Activated B cell treated with CpG ODN at 0.5 μM for 24 hours (primary cell): ENCODE measurements around the gene BCL10. TPM values are rescaled to one million over a fixed set of nuclear protein-coding genes. Genes with fewer than 3 reads are reported as not detected.

Source experiments
- ATAC-seq: fragments of 200-7000 bp; cut with Tn5 transposase; one replicate; pipeline ENCODE4 v1.10.0; 2021; ENCODE audit warnings: low read depth, mild to moderate bottlenecking, moderate library complexity
- CTCF ChIA-PET: fragments of 350-600 bp; sonication (Branson Sonifier 250); formaldehyde crosslinking; loops from one replicate; lab custom pipeline; 2021; ENCODE audit warnings: antibody characterized with exemption; lab: Charles Lee
- POLR2A ChIA-PET: fragments of 350-600 bp; sonication (Branson Sonifier 250); formaldehyde crosslinking; loops from one replicate; lab custom pipeline; 2021; ENCODE audit warnings: antibody characterized with exemption; lab: Charles Lee
- DNase-seq: peaks from one replicate; pipeline ENCODE4 v3.0.0; 2022
- H3K27ac Mint-ChIP-seq: one replicate; pipeline ENCODE4 v1.8.0; 2020; ENCODE audit warnings: mixed read lengths
- H3K27me3 Mint-ChIP-seq: one replicate; pipeline ENCODE4 v1.8.0; 2021; ENCODE audit warnings: mixed read lengths
- H3K36me3 Mint-ChIP-seq: one replicate; pipeline ENCODE4 v1.8.0; 2021; ENCODE audit warnings: low read depth, mixed read lengths
- H3K4me1 Mint-ChIP-seq: one replicate; pipeline ENCODE4 v1.8.0; 2021; ENCODE audit warnings: mixed read lengths
- H3K4me3 Mint-ChIP-seq: one replicate; pipeline ENCODE4 v1.8.0; 2020; ENCODE audit warnings: mild to moderate bottlenecking, mixed read lengths
- H3K9me3 Mint-ChIP-seq: one replicate; pipeline ENCODE4 v1.8.0; 2020; ENCODE audit warnings: mixed read lengths
- CTCF ChIP-seq: fragments of 200-600 bp; IDR thresholded peaks from one replicate; pipeline ENCODE4 v1.8.0; 2022; ENCODE audit warnings: antibody characterized with exemption, mild to moderate bottlenecking
- intact Hi-C: fragments of 100-400 bp; cut with micrococcal nuclease; formaldehyde crosslinking; loops from one replicate; pipeline ENCODE4 v1.15.1; 2024
- total RNA-seq: library from RNA; stranded (reverse); gene quantifications from 2 replicates; pipeline ENCODE4 v1.2.3, GENCODE V29; 2022

Gene BCL10
- total RNA-seq, 1 donor from 2014 or later = 52.5 TPM

DNA sequence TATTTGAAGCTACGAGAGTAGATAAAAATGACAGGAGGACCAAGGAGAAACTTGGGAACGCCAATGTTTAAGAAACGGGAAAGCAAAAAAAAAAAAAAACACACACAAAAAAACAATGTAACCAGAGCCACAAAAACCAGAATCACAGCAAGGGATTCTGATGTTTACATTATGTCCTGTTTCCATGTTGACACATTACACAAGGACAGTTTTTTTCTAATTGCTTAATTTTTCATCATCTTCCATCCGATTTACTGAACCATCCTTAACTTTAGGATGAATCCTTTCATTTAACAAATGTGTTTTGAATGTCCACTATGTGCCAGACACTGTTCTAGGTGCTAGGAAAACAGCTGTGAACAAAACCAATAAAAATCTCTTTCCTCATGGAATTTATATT, 1.4 kb upstream of the BCL10 start:
- H3K9me3 Mint-ChIP-seq = no peaks in the 10 kb centered on the region
- H3K27me3 Mint-ChIP-seq = no peaks in the 10 kb centered on the region
- ATAC-seq (no peak), DNase-seq (no peak)
- H3K36me3 Mint-ChIP-seq = peaks cover 34% of the 10 kb centered on the region
- H3K4me3 Mint-ChIP-seq = peak overlapping the region; percentile 8
- no peak overlapping the region for H3K27ac Mint-ChIP-seq
- intact Hi-C loops = loop anchor here (2.0 to 10.0 kb wide), 9 partner anchors 427 to 1424 kb away; partner anchors contain the start of genes CTBS, PRKACB, SH3GLB1 and SSX2IP
- ChIA-PET POLR2A (interaction anchor here (1.8 to 4.2 kb wide), 4 partner anchors 18 to 430 kb away, joined by 9 to 115 read pairs (median 29); partner anchors contain the start of genes C1orf52 and ZNHIT6), CTCF (interaction anchor here (6.0 kb wide), 1 partner anchor 18 kb away, joined by 48 read pairs; the partner anchor contains the start of gene C1orf52)
- H3K4me1 Mint-ChIP-seq = peaks cover 50% of the 10 kb centered on the region
- TF ChIP-seq CTCF = no peak

DNA sequence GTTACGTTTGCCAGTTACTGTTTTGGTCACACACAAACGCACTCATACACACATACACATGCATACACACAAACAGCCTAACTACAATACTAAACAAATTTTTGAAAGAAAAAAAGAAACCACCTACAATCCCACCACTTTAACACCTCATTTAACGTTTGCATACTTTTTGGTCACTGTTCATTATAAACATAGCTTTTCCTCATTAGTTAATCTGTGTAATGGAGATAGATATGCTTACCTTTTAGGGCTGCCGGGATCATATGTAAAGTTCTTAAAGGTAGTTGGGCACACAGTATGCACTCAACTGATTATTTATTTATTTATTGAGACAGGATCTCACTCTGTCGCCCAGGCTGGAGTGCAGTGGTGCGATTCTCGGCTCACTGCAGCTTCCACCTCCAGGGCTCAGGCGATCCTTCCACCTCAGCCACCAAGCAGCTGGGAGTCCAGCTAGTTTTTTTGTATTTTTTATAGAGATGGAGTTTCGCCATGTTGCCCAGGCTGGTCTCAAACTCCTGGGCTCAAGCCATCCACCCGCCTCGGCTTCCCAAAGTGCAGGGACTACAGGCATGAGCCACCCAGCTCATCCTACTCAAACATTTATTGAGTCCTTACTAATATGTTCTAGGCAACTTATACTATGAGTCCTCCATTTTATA, 677 bp upstream of the BCL10 start:
- Mint-ChIP-seq H3K27me3 (no peaks in the 10 kb centered on the region), H3K4me3 (peak overlapping the region; percentile 91), H3K27ac (peak overlapping the region; percentile 94), H3K36me3 (peaks cover 37% of the 10 kb centered on the region), H3K4me1 (peaks cover 54% of the 10 kb centered on the region), H3K9me3 (no peaks in the 10 kb centered on the region)
- POLR2A ChIA-PET = interaction anchor here (0.8 to 4.2 kb wide), 18 partner anchors 8 to 1427 kb away, joined by 3 to 115 read pairs (median 10); partner anchors contain the start of genes C1orf52, CTBS, GNG5 and MCOLN2
- ATAC-seq = no peak
- DNase-seq = no peak
- no peak for TF ChIP-seq CTCF
- intact Hi-C loops = loop anchor here (1.0 to 10.0 kb wide), 16 partner anchors 18 to 1425 kb away; partner anchors contain the start of genes C1orf52, CTBS, GNG5 and MCOLN2
- CTCF ChIA-PET = interaction anchor here (0.6 to 6.0 kb wide), 4 partner anchors 17 to 1232 kb away, joined by 4 to 48 read pairs (median 16); partner anchors contain the start of gene C1orf52

GRCh38 chr1:85275701-85276214, 674 bp downstream of the BCL10 start:
- peaks cover 45% of the 10 kb centered on the region for H3K36me3 Mint-ChIP-seq
- no peaks in the 10 kb centered on the region for H3K9me3 Mint-ChIP-seq
- no peaks in the 10 kb centered on the region for H3K27me3 Mint-ChIP-seq
- peak overlapping the region; percentile 91 for H3K4me3 Mint-ChIP-seq
- peak overlapping the region; percentile 94 for H3K27ac Mint-ChIP-seq
- CTCF ChIA-PET = interaction anchor here (1.1 to 6.0 kb wide), 6 partner anchors 16 to 331 kb away, joined by 3 to 48 read pairs (median 6); partner anchors contain the start of gene C1orf52
- TF ChIP-seq CTCF = no peak
- POLR2A ChIA-PET = interaction anchor here (0.6 to 4.2 kb wide), 21 partner anchors 8 to 1428 kb away, joined by 3 to 115 read pairs (median 8); partner anchors contain the start of genes C1orf52, CTBS, GNG5 and MCOLN2
- H3K4me1 Mint-ChIP-seq = peaks cover 66% of the 10 kb centered on the region
- intact Hi-C loops = loop anchor here (1.0 to 10.0 kb wide), 18 partner anchors 8 to 1427 kb away; partner anchors contain the start of genes C1orf52, CTBS, GNG5 and MCOLN2
- ATAC-seq (peak; percentile 13), DNase-seq (peak; percentile 36)

DNA sequence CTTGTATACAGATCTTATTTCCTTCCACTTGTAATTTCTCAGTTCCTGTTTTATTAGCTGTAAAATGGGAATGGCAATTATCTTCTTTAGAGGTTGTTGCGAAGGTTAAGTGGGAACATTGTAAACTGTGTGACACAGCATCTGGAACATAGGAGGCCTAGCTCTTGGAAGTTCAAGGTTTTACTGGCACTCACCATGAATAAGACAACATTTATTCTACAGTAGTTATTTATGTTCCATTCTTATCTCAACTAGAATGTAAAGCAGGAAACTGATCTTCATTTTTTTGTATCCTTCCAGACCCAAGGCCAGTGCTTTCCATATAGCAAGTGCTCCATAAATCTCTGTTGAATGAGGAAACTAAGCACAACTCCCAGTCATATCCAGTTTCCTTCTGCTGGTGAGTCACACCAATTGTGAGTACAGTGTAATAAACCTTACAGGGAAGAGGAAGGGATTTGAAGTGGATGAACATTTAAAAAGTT, 1.4 kb downstream of the BCL10 start:
- CTCF ChIA-PET = interaction anchor here (1.1 to 6.0 kb wide), 6 partner anchors 15 to 330 kb away, joined by 3 to 48 read pairs (median 6); partner anchors contain the start of gene C1orf52
- intact Hi-C loops = loop anchor here (1.0 to 10.0 kb wide), 10 partner anchors 8 to 1427 kb away; partner anchors contain the start of genes CTBS, PRKACB, SH3GLB1 and TTLL7
- DNase-seq (no peak), ATAC-seq (no peak)
- Mint-ChIP-seq H3K4me3 (peak overlapping the region; percentile 91), H3K36me3 (peaks cover 48% of the 10 kb centered on the region), H3K27ac (peak overlapping the region; percentile 94), H3K4me1 (peaks cover 70% of the 10 kb centered on the region), H3K9me3 (no peaks in the 10 kb centered on the region), H3K27me3 (no peaks in the 10 kb centered on the region)
- POLR2A ChIA-PET = interaction anchor here (0.6 to 4.2 kb wide), 15 partner anchors 10 to 1429 kb away, joined by 3 to 115 read pairs (median 11); partner anchors contain the start of genes C1orf52, CTBS, GNG5 and MCOLN2
- no peak for TF ChIP-seq CTCF
